HG03039 (cell line): ENCODE measurements around the gene TMEM176B.
"Not testable (repeated sequence)": the region's sequence is repeated elsewhere in the genome, so short reads cannot be mapped to it uniquely, and the experiment has no call there.

Experiments
- ATAC-seq: cut with Tn5 transposase; IDR thresholded peaks from one replicate; pipeline ENCODE4 v1.9.1; 2021; ENCODE audit warnings: mild to moderate bottlenecking, moderate library complexity; ENCODE audit not compliant: unreplicated experiment

Gene TMEM176B

DNA sequence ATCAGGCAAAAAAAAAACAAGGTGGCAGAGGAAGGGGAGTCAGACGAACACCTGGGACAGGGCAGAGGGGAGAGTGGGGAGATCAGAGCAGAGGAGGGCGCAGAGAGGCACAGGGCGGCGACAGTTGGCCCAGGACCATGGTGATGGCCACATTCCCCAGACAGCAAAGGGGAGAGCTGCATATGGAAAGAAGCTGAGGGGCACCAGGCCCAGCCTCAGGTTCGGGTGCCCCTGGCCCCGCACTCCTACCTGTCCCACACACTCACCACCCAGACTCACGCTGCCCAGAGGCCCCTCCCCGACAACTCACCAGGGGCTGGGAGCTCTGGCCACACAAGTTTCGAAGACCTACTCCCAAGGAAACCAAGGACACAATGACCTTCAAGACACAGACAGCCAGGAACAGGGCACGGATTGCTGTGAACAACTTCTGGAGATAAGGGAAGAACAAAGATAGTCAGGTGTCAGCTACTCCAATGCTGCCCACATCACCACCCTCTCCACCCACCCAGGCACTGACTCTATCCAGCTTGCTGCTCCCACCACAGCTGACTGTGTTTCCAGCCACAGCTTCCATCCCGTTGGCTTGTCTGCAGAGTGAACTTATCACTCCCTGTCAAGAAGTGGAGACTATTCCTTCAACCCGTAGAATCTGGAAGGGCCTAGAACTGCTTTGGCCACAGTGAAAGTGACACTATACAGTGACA, 8.3 kb downstream of the TMEM176B start:
- ATAC-seq, result no peak

DNA sequence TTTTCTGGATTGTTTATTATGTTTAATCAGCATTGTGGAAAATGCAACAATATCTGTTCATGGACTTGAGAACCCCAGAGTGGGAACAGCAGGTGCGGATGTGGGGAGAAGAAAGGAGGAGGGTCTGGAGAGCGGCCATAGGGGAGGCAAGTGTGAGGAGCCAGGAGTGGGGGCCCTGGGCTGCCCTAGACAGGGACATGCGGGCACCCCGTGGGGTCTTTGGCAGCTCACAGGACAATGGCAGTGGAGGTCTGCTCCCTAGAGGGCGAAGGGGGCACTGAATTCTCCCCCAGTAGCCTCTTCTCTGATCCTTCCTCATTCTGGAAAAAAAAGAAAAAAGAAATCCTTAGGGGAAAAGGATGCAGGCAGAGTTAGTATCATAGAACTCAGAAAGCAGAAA, 8.9 kb downstream of the TMEM176B start:
- no peak for ATAC-seq

- ATAC-seq, result no peak
Observed at GRCh38 chr7:150790416-150791075, 9.6 kb downstream of the TMEM176B start.

GRCh38 chr7:150788474-150789269, 11.5 kb downstream of the TMEM176B start:
- no peak for ATAC-seq

GRCh38 chr7:150787321-150788281, 12.6 kb downstream of the TMEM176B start:
- ATAC-seq, result no peak

- ATAC-seq, result no peak
Observed at GRCh38 chr7:150784954-150785353, 15.2 kb downstream of the TMEM176B start.

DNA sequence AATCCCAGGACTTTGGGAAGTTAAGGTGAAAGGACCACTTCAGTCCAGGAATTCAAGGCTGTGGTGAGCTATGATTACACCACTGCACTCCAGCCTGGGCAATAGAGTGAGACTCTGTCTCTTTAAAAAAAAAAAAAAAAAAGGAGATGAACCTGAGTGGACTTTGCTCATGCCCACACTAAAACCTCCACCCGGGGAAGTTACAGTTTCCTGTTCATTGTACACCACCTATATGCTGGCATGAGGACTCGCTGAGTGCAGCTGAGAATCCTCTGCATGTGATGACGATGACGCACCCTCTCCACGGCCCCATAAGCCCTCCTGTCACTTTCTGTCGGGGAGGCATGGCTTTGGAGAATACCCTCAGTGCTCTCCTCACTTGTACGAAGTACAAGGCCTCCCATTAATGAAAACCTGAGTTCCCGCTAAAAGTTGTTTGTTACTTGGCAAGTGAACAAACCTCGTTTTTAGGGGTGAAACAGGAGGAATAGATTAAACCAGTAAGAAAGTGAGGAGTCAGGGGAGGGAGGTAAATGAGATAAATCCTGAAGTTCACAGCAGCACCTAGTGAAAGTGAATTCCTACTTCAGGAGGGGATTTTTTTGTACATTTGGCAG, 15.9 kb downstream of the TMEM176B start:
- ATAC-seq, result no peak

- ATAC-seq, result no peak
Observed at GRCh38 chr7:150781961-150782360, 18.2 kb downstream of the TMEM176B start.

DNA sequence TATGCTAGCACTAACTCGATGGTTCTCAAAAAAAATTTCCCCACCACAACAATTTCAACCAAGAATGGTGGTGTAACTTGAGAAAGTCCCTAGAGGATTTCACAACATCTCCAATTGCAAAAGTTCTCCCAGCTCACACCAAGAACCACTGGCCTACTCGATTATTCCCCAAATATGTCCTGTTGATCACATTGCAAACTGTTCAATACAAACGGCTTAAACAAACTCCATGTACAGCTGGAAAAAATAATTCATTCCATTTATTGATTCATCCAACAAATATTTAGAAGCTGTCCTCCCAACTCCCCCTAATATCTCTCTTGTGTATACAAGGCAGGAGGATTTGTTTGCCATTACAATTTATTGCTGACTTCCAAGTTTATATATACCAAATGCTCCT, 19.1 kb downstream of the TMEM176B start:
- no peak for ATAC-seq

GRCh38 chr7:150780292-150780691, 19.9 kb downstream of the TMEM176B start:
- no peak for ATAC-seq

- ATAC-seq, result no peak
Observed at GRCh38 chr7:150778738-150779301, 21.3 kb downstream of the TMEM176B start.

DNA sequence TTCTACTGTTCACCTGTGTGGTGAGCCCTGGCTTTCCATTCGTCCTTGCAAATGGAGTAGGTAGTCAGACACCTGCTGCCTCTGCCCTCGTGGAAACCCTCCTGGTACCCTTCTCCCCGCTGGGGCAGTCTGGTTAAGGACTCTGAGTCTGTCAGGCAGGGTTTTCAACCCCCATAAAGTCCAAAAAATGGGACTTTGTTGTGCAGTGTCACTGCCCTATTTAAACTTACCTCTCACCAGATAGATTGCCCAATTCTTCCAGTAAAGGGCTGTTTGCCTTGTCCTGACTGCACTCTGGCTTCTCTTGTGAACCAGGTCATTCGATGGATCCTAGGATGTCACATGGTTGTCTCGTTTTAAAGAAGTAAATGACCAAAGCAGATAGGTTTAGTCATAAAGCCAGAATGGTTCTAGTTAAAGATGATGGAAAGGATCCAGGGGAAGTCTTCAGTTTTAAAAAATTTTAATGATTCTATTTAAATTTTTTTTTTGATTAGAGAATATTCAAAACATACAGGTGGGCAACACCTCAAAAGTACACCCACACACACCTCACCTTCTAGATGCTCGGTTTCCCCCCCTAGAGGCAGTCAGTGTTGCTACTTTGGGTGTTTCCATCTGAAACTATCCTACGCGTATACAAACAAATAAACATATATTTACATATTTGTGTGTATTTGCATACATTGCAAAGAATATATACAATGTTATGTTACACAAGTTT, 22.0 kb downstream of the TMEM176B start:
- no peak for ATAC-seq

DNA sequence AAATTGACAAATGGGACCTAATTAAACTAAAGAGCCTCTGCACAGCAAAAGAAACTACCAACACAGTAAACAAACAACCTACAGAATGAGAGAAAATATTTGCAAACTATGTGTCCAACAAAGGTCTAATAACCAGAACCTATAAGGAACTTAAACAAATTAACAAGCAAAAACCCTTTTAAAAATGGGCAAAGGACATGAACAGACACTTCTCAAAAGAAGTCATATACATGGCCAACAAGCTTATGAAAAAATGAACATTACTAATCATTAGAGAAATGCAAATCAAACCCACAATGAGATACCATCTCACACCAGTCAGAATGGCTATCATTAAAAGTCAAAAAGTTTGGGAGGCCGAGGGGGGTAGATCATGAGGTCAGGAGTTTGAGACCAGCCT, 26.0 kb downstream of the TMEM176B start:
- ATAC-seq, result not testable (repeated sequence)

- ATAC-seq, result no peak
Observed at GRCh38 chr7:150769768-150770167, 30.4 kb downstream of the TMEM176B start.

GRCh38 chr7:150766334-150766709, 33.8 kb downstream of the TMEM176B start:
- no peak for ATAC-seq

- ATAC-seq, result no peak
Observed at GRCh38 chr7:150759479-150759878, 40.7 kb downstream of the TMEM176B start.

- ATAC-seq, result no peak
Observed at GRCh38 chr7:150756858-150757257, 43.3 kb downstream of the TMEM176B start.

DNA sequence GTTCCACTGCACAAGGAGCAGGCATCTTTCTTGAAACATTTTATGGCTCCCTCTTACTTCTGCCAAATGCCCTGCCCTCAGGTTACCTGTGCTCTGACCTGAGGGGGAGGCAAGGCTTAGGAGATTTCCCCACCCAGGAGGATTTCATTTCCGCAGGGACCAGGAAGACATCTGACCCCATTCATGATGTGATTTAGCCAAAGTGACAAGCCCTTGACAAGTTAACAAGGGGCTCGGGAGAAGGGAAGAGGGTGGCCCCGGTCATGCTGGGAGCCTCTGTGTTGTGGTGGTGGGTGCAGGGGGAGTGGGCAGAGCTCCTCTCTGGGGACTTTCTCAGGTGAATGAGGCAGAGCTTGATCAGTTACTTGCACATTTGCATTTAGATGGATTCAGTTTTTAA, 44.0 kb downstream of the TMEM176B start:
- ATAC-seq, result no peak

DNA sequence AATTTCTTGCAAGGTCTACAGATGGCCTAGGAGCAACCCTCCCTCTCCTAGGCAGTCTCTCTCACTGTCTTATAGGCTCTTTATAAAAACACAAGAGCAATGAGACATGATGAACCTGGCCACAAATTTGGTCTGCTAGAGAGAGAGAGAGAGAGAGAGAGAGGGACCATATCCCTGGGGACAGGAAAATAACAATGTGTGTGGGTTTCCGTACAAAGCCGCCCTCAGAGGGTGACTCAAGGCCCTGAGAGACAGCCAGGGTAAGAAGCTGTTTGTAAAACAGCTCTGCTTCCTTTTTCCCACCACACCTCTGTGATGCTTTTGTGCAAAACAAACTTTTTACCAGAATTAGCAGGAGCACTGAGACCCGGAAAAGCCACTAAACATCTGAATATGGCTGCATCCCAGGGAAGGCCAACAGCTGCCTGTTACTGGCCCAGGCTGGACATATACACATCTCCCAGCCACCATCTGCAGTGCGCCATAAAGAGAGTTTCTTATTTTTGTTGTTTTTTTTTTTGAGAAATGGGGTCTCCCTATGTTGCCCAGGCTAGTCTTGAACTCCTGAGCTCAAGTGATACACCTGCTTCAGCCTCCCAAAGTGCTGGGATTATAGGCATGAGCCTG, 44.6 kb downstream of the TMEM176B start:
- ATAC-seq, result no peak
